HEK293 (cell line): ENCODE results near the gene SLC25A40.

Source experiments
- CTCF ChIA-PET: fragments of 350-600 bp; formaldehyde crosslinking; extraction: SDS; loops from one replicate; lab custom pipeline; 2021; ENCODE audit warnings: antibody characterized with exemption; lab: Yijun Ruan, JAX
- POLR2A ChIA-PET: fragments of 300-600 bp; formaldehyde crosslinking; extraction: SDS; loops from one replicate; lab custom pipeline; 2020; ENCODE audit warnings: antibody characterized with exemption, inconsistent platforms; lab: Yijun Ruan, JAX
- H3K27ac ChIP-seq: fragments of 200-500 bp; sonication (Bioruptor generic); 2 replicates; pipeline ENCODE4 v1.5.1; 2014; ENCODE audit warnings: low read depth, low read length, control low read depth, inconsistent platforms; ENCODE audit errors: extremely low read depth
- H3K36me3 ChIP-seq, 2 experiments: fragments of 200-500 bp in 1 of 2; sonication (Bioruptor generic) in 1 of 2; 1 replicate in 1 of 2; 2 replicates in 1 of 2; pipeline ENCODE4 v1.5.1; 2014 to 2017; ENCODE audit warnings: inconsistent platforms in 2 of 2, low read length in 2 of 2; ENCODE audit not compliant: control insufficient read depth in 2 of 2, insufficient read depth in 1 of 2
- H3K4me1 ChIP-seq: fragments of 200-500 bp; sonication (Bioruptor generic); 2 replicates; pipeline ENCODE4 v1.5.1; 2014; ENCODE audit warnings: mild to moderate bottlenecking, low read length, inconsistent platforms; ENCODE audit not compliant: control insufficient read depth, insufficient read depth
- H3K4me3 ChIP-seq: 2 replicates; pipeline ENCODE4 v1.5.1; 2011; ENCODE audit warnings: low read depth, mild to moderate bottlenecking, control low read depth, low read length, moderate library complexity
- H3K9me3 ChIP-seq: fragments of 200-500 bp; sonication (Bioruptor generic); 2 replicates; pipeline ENCODE4 v1.5.1; 2014; ENCODE audit warnings: low read depth, low read length, inconsistent platforms; ENCODE audit not compliant: control insufficient read depth, insufficient read depth
- GLIS1 ChIP-seq: fragments of 450-650 bp; formaldehyde crosslinking; IDR thresholded peaks from 2 replicates; pipeline ENCODE4 v1.5.1; 2016; ENCODE audit warnings: missing biosample characterization, missing genetic modification characterization
- GLIS2 ChIP-seq: fragments of 450-650 bp; formaldehyde crosslinking; IDR thresholded peaks from 2 replicates; pipeline ENCODE4 v1.5.1; 2016; ENCODE audit warnings: missing biosample characterization, missing genetic modification characterization
- KLF9 ChIP-seq: fragments of 450-650 bp; formaldehyde crosslinking; IDR thresholded peaks from 2 replicates; pipeline ENCODE4 v1.5.1; 2016; ENCODE audit warnings: missing biosample characterization, missing genetic modification characterization, low read depth
- MYNN ChIP-seq: fragments of 450-650 bp; formaldehyde crosslinking; IDR thresholded peaks from 2 replicates; pipeline ENCODE4 v1.5.1; 2016; ENCODE audit warnings: missing biosample characterization, missing genetic modification characterization, borderline replicate concordance
- PATZ1 ChIP-seq: fragments of 450-650 bp; formaldehyde crosslinking; IDR thresholded peaks from 2 replicates; pipeline ENCODE4 v1.5.1; 2016; ENCODE audit warnings: missing biosample characterization, missing genetic modification characterization
- ZBTB7A ChIP-seq: fragments of 450-650 bp; formaldehyde crosslinking; IDR thresholded peaks from 2 replicates; pipeline ENCODE4 v1.5.1; 2016; ENCODE audit warnings: low read depth, missing biosample characterization, missing genetic modification characterization
- ZNF211 ChIP-seq: fragments of 450-650 bp; formaldehyde crosslinking; IDR thresholded peaks from 2 replicates; pipeline ENCODE4 v1.5.1; 2016; ENCODE audit warnings: low read depth, missing biosample characterization, missing genetic modification characterization
- ZNF280D ChIP-seq: fragments of 450-650 bp; formaldehyde crosslinking; IDR thresholded peaks from 2 replicates; pipeline ENCODE4 v1.5.1; 2016; ENCODE audit warnings: missing biosample characterization, missing genetic modification characterization
- ZNF302 ChIP-seq: fragments of 450-650 bp; formaldehyde crosslinking; IDR thresholded peaks from 2 replicates; pipeline ENCODE4 v1.5.1; 2016; ENCODE audit warnings: missing biosample characterization, missing genetic modification characterization, low read depth
- ZNF311 ChIP-seq: fragments of 450-650 bp; formaldehyde crosslinking; IDR thresholded peaks from 2 replicates; pipeline ENCODE4 v1.5.1; 2017; ENCODE audit warnings: missing biosample characterization, missing genetic modification characterization, borderline replicate concordance
- ZNF37A ChIP-seq: fragments of 450-650 bp; IDR thresholded peaks from 2 replicates; pipeline ENCODE4 v1.5.1; 2018; ENCODE audit warnings: missing biosample characterization, missing genetic modification characterization
- ZNF394 ChIP-seq: fragments of 450-650 bp; formaldehyde crosslinking; IDR thresholded peaks from 2 replicates; pipeline ENCODE4 v1.5.1; 2016; ENCODE audit warnings: missing biosample characterization, missing genetic modification characterization, mild to moderate bottlenecking, moderate library complexity, borderline replicate concordance
- ZNF510 ChIP-seq: fragments of 450-650 bp; formaldehyde crosslinking; IDR thresholded peaks from 2 replicates; pipeline ENCODE4 v1.5.1; 2018; ENCODE audit warnings: mild to moderate bottlenecking, missing genetic modification characterization, missing biosample characterization; ENCODE audit not compliant: insufficient replicate concordance
- ZNF521 ChIP-seq: fragments of 450-650 bp; formaldehyde crosslinking; IDR thresholded peaks from 2 replicates; pipeline ENCODE4 v1.5.1; 2017; ENCODE audit warnings: missing biosample characterization, mild to moderate bottlenecking, missing genetic modification characterization
- ZNF549 ChIP-seq: fragments of 450-650 bp; IDR thresholded peaks from 2 replicates; pipeline ENCODE4 v1.5.1; 2018; ENCODE audit warnings: missing biosample characterization, missing genetic modification characterization, mild to moderate bottlenecking, inconsistent platforms, moderate library complexity
- ZNF658 ChIP-seq: fragments of 450-650 bp; formaldehyde crosslinking; IDR thresholded peaks from 2 replicates; pipeline ENCODE4; 2016; ENCODE audit warnings: missing biosample characterization, missing genetic modification characterization
- ZNF664 ChIP-seq: fragments of 450-650 bp; formaldehyde crosslinking; IDR thresholded peaks from 2 replicates; pipeline ENCODE4 v1.5.1; 2016; ENCODE audit warnings: missing biosample characterization, missing genetic modification characterization
- ZNF677 ChIP-seq: fragments of 450-650 bp; IDR thresholded peaks from 2 replicates; pipeline ENCODE4 v1.5.0; 2018; ENCODE audit warnings: missing biosample characterization, mild to moderate bottlenecking, missing genetic modification characterization, moderate library complexity
- ZNF76 ChIP-seq: fragments of 450-650 bp; formaldehyde crosslinking; IDR thresholded peaks from 2 replicates; pipeline ENCODE4; 2016; ENCODE audit warnings: low read depth, missing biosample characterization, missing genetic modification characterization, borderline replicate concordance
- ZNF843 ChIP-seq: fragments of 450-650 bp; formaldehyde crosslinking; IDR thresholded peaks from 2 replicates; pipeline ENCODE4 v1.5.1; 2016; ENCODE audit warnings: missing biosample characterization, missing genetic modification characterization
- ZSCAN30 ChIP-seq: fragments of 450-650 bp; IDR thresholded peaks from 2 replicates; pipeline ENCODE4 v1.5.1; 2018; ENCODE audit warnings: missing biosample characterization, mild to moderate bottlenecking, missing genetic modification characterization, moderate library complexity
- ZXDB ChIP-seq: fragments of 450-650 bp; formaldehyde crosslinking; IDR thresholded peaks from 2 replicates; pipeline ENCODE4 v1.5.1; 2016; ENCODE audit warnings: missing biosample characterization, missing genetic modification characterization
- TF ChIP-seq, protein P1 (sequence below): fragments of 450-650 bp; formaldehyde crosslinking; conservative IDR thresholded peaks from 2 replicates; pipeline ENCODE4 v1.5.1; 2016; ENCODE audit warnings: low read depth, missing biosample characterization, missing genetic modification characterization
- TF ChIP-seq, protein P2 (sequence below): fragments of 450-650 bp; formaldehyde crosslinking; IDR thresholded peaks from 2 replicates; pipeline ENCODE4 v1.5.1; 2016; ENCODE audit warnings: missing biosample characterization, missing genetic modification characterization

The SLC25A40 gene

GRCh38 chr7:87875151-87876039 is 765 bp downstream of the SLC25A40 start:
- H3K9me3 ChIP-seq: no peaks in the 10 kb centered on the region
- peak overlapping the region; percentile 56 for H3K4me3 ChIP-seq
- peaks cover 21 to 31% of the 10 kb centered on the region in 2 experiments for H3K36me3 ChIP-seq
- H3K4me1 ChIP-seq: peaks cover 5% of the 10 kb centered on the region; the same call in 1 of the 2 replicates
- ChIA-PET CTCF (interaction anchor here (0.5 to 0.6 kb wide), 2 partner anchors 35 to 1084 kb away, joined by 3 to 6 read pairs; no protein-coding TSS in a partner anchor), POLR2A (interaction anchor here (1.0 to 1.3 kb wide), 3 partner anchors 59 to 530 kb away, joined by 6 to 8 read pairs (median 7); partner anchors contain the start of genes ADAM22 and CROT)
- peak overlapping the region; percentile 94 for H3K27ac ChIP-seq
- no peak for TF ChIP-seq ZNF677
- TF ChIP-seq ZNF280D (tag by site-specific recombination): no peak
- peak; percentile 80 for TF ChIP-seq GLIS2
- TF ChIP-seq ZNF658: no peak
- TF ChIP-seq ZNF311: no peak
- 0 out of 2 replicates have a peak, but pooled peaks have one; percentile 40 for TF ChIP-seq ZBTB7A
- TF ChIP-seq ZNF394 (tag by site-specific recombination): no peak
- TF ChIP-seq, protein P1, sequence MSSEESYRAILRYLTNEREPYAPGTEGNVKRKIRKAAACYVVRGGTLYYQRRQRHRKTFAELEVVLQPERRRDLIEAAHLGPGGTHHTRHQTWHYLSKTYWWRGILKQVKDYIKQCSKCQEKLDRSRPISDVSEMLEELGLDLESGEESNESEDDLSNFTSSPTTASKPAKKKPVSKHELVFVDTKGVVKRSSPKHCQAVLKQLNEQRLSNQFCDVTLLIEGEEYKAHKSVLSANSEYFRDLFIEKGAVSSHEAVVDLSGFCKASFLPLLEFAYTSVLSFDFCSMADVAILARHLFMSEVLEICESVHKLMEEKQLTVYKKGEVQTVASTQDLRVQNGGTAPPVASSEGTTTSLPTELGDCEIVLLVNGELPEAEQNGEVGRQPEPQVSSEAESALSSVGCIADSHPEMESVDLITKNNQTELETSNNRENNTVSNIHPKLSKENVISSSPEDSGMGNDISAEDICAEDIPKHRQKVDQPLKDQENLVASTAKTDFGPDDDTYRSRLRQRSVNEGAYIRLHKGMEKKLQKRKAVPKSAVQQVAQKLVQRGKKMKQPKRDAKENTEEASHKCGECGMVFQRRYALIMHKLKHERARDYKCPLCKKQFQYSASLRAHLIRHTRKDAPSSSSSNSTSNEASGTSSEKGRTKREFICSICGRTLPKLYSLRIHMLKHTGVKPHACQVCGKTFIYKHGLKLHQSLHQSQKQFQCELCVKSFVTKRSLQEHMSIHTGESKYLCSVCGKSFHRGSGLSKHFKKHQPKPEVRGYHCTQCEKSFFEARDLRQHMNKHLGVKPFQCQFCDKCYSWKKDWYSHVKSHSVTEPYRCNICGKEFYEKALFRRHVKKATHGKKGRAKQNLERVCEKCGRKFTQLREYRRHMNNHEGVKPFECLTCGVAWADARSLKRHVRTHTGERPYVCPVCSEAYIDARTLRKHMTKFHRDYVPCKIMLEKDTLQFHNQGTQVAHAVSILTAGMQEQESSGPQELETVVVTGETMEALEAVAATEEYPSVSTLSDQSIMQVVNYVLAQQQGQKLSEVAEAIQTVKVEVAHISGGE: no peak
- TF ChIP-seq PATZ1 (tag by site-specific recombination): 0 out of 2 replicates have a peak, but pooled peaks have one; percentile 26
- no peak for TF ChIP-seq ZNF211 (tag by site-specific recombination)
- TF ChIP-seq, protein P2, sequence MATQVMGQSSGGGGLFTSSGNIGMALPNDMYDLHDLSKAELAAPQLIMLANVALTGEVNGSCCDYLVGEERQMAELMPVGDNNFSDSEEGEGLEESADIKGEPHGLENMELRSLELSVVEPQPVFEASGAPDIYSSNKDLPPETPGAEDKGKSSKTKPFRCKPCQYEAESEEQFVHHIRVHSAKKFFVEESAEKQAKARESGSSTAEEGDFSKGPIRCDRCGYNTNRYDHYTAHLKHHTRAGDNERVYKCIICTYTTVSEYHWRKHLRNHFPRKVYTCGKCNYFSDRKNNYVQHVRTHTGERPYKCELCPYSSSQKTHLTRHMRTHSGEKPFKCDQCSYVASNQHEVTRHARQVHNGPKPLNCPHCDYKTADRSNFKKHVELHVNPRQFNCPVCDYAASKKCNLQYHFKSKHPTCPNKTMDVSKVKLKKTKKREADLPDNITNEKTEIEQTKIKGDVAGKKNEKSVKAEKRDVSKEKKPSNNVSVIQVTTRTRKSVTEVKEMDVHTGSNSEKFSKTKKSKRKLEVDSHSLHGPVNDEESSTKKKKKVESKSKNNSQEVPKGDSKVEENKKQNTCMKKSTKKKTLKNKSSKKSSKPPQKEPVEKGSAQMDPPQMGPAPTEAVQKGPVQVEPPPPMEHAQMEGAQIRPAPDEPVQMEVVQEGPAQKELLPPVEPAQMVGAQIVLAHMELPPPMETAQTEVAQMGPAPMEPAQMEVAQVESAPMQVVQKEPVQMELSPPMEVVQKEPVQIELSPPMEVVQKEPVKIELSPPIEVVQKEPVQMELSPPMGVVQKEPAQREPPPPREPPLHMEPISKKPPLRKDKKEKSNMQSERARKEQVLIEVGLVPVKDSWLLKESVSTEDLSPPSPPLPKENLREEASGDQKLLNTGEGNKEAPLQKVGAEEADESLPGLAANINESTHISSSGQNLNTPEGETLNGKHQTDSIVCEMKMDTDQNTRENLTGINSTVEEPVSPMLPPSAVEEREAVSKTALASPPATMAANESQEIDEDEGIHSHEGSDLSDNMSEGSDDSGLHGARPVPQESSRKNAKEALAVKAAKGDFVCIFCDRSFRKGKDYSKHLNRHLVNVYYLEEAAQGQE (tag by site-specific recombination): peak; percentile 59; the same call in 1 of the 2 replicates
- TF ChIP-seq KLF9: no peak
- TF ChIP-seq MYNN: 0 out of 2 replicates have a peak, but pooled peaks have one; percentile 32
- no peak for TF ChIP-seq ZNF76 (tag by site-specific recombination)
- peak; percentile 32; the same call in 1 of the 2 replicates for TF ChIP-seq GLIS1 (tag by site-specific recombination)
- no peak for TF ChIP-seq ZNF521 (tag by site-specific recombination)
- no peak for TF ChIP-seq ZNF510 (tag by site-specific recombination)
- TF ChIP-seq ZNF549: no peak
- TF ChIP-seq ZNF302: no peak
- no peak for TF ChIP-seq ZNF843 (tag by site-specific recombination)
- TF ChIP-seq ZNF664: peak; percentile 58; the same call in 1 of the 2 replicates
- no peak for TF ChIP-seq ZNF37A (tag by site-specific recombination)
- peak; percentile 45; the same call in 1 of the 2 replicates for TF ChIP-seq ZXDB (tag by site-specific recombination)
- TF ChIP-seq ZSCAN30 (tag by site-specific recombination): 0 out of 2 replicates have a peak, but pooled peaks have one; percentile 12
